ENCODE results near the gene PLPPR2.
A peak's percentile ranks its signal among the peaks of the same experiment; 100 is the strongest.

- TF ChIP-seq CTCF (conservative IDR thresholded peaks at IDR 0.05 in 1 of 2, IDR thresholded peaks at IDR 0.05 in 1 of 2; ENCODE audit: extremely low read depth in 1 of 2, insufficient read depth in 1 of 2, low read depth in 1 of 2, low read length in 2 of 2) (peak; percentile 21 to 63), EZH2 (IDR thresholded peaks at IDR 0.05; ENCODE audit: borderline replicate concordance, low read length) (no peak)
These were observed 50.8 kb downstream of the PLPPR2 start for GRCh38 chr19:11405846-11406643.
